Nephron progenitor cell (in vitro differentiated cells): ENCODE measurements around the gene SLC7A7.
"Not testable (repeated sequence)": the region's sequence is repeated elsewhere in the genome, so short reads cannot be mapped to it uniquely, and the experiment has no call there.

Source experiments
- DNase-seq: peaks from one replicate; pipeline ENCODE4 v3.0.0; 2021
- H3K27ac Mint-ChIP-seq: 2 replicates; pipeline ENCODE4 v1.8.0; 2021; ENCODE audit warnings: mild to moderate bottlenecking, moderate library complexity, mixed read lengths
- H3K27me3 Mint-ChIP-seq: 2 replicates; pipeline ENCODE4 v1.8.0; 2021; ENCODE audit warnings: mild to moderate bottlenecking, low read depth, mixed read lengths; ENCODE audit not compliant: poor library complexity
- H3K36me3 Mint-ChIP-seq: 2 replicates; pipeline ENCODE4 v1.8.0; 2021; ENCODE audit warnings: low read depth, mixed read lengths
- H3K4me1 Mint-ChIP-seq: 2 replicates; pipeline ENCODE4 v1.8.0; 2021; ENCODE audit warnings: mixed read lengths
- H3K4me3 Mint-ChIP-seq: 2 replicates; pipeline ENCODE4 v1.8.0; 2021; ENCODE audit warnings: mild to moderate bottlenecking, moderate library complexity, mixed read lengths
- H3K9me3 Mint-ChIP-seq: 2 replicates; pipeline ENCODE4 v1.8.0; 2021; ENCODE audit warnings: mild to moderate bottlenecking, moderate library complexity, mixed read lengths
- TF ChIP-seq, protein P1 (sequence below): fragments of 200-600 bp; sonication (generic); IDR thresholded peaks from 2 replicates; pipeline ENCODE4 v1.5.0; 2021; ENCODE audit warnings: antibody characterized with exemption

SLC7A7 gene

DNA sequence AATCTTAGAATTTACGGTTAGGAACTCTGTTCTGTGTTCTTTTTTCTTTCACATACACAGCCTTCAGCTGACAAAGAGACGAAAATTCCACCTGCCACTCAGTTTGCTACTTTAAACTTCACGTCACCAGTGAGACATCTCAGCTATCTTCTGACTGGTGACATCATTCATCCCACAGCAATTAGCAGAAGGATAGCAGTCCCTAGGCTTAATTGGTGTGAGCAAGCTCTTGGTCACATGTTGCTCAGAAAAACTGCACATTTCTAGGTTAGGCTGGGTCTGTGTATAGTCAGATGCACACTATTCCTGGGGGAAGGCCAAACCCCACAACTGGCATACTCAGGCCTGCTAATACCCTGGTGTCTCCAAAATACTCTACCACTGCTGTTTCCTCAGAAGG, 23.9 kb downstream of the SLC7A7 start:
- peaks cover 21% of the 10 kb centered on the region for H3K4me1 Mint-ChIP-seq
- H3K4me3 Mint-ChIP-seq = no peak overlapping the region
- H3K36me3 Mint-ChIP-seq = no peaks in the 10 kb centered on the region
- peaks cover 4% of the 10 kb centered on the region for H3K9me3 Mint-ChIP-seq
- no peaks in the 10 kb centered on the region for H3K27me3 Mint-ChIP-seq
- no peak for DNase-seq
- TF ChIP-seq, protein P1, sequence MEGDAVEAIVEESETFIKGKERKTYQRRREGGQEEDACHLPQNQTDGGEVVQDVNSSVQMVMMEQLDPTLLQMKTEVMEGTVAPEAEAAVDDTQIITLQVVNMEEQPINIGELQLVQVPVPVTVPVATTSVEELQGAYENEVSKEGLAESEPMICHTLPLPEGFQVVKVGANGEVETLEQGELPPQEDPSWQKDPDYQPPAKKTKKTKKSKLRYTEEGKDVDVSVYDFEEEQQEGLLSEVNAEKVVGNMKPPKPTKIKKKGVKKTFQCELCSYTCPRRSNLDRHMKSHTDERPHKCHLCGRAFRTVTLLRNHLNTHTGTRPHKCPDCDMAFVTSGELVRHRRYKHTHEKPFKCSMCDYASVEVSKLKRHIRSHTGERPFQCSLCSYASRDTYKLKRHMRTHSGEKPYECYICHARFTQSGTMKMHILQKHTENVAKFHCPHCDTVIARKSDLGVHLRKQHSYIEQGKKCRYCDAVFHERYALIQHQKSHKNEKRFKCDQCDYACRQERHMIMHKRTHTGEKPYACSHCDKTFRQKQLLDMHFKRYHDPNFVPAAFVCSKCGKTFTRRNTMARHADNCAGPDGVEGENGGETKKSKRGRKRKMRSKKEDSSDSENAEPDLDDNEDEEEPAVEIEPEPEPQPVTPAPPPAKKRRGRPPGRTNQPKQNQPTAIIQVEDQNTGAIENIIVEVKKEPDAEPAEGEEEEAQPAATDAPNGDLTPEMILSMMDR = no peak
- no peak overlapping the region for H3K27ac Mint-ChIP-seq

DNA sequence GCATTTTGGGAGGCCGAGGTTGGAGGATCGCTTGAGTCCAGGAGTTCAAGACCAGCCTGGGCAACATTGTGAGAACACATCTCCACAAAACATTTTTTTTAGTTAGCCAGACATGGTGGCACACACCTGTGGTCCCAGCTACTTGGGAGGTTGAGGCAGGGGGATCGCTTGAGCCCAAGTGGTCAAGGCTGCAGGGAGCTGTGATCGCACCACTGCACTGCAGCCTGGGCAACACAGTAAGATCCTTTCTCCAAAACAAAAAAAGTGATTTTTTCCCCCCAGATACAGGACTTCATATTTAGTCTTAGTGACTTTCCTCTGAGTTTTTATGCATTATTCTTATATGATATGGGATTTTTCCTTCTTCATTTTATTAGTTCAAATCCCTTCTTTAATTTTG, 28.6 kb downstream of the SLC7A7 start:
- H3K27ac Mint-ChIP-seq = no peak overlapping the region
- DNase-seq = no peak
- TF ChIP-seq, protein P1 = no peak
- H3K4me3 Mint-ChIP-seq = no peak overlapping the region
- peaks cover 3% of the 10 kb centered on the region for H3K27me3 Mint-ChIP-seq
- H3K4me1 Mint-ChIP-seq = peaks cover 2% of the 10 kb centered on the region
- H3K9me3 Mint-ChIP-seq = no peaks in the 10 kb centered on the region
- H3K36me3 Mint-ChIP-seq = no peaks in the 10 kb centered on the region

DNA sequence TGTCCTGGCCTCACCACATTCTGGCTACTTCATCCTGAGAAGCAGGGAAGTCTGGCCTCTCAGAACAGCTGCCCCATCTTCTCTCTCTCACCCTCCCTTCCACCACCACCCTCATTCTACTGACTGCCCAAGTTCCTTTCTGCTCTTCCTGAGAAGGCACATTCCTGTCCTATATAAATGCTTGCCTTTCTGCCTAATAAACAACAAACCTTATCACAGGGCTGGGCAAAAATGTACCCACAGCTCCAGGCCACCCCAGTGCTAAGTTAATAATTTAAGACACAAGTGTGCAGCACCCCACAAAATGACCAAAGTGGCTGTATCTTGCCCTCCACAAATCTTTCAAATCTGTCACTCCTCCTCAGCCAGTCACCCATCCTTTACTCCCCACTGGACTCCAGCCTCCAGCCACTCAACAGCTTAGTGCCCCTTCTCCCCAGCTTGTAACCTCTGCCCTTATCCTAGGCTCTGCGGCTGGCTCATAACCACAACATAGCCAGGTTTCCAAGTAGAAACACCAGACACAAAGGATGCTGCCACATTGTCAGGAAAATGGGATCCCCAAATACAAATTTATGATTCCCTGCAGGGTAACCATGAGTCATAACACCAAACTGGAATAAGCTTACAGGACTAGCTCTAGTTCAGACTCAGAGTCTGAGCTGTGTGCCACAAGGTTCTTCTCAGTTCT, 33.8 kb downstream of the SLC7A7 start:
- TF ChIP-seq, protein P1 = no peak
- DNase-seq = no peak
- no peaks in the 10 kb centered on the region for H3K9me3 Mint-ChIP-seq
- peaks cover 19% of the 10 kb centered on the region for H3K4me1 Mint-ChIP-seq
- peaks cover 3% of the 10 kb centered on the region for H3K27me3 Mint-ChIP-seq
- peak overlapping the region; percentile 84 for H3K27ac Mint-ChIP-seq
- no peak overlapping the region for H3K4me3 Mint-ChIP-seq
- H3K36me3 Mint-ChIP-seq = no peaks in the 10 kb centered on the region

DNA sequence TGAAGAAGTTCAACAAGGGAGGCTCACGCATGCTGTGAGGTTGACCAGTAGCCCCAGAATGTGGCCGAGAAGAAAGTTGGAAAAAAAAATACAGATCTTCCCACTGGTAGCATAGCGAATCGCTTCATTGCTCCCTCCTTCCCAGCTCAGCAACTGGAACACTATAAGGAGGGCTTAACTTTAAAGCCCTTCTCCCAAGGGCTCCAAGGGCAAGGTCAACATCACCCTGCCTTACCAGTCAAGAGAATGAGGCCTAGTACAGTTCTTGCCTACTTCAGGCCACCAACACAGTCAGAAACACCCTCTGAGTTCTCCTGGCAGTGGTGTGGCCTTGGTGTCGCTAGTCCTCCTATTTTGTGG, 34.3 kb downstream of the SLC7A7 start:
- no peaks in the 10 kb centered on the region for H3K36me3 Mint-ChIP-seq
- H3K4me3 Mint-ChIP-seq = no peak overlapping the region
- peak overlapping the region; percentile 84 for H3K27ac Mint-ChIP-seq
- TF ChIP-seq, protein P1 = no peak
- no peaks in the 10 kb centered on the region for H3K9me3 Mint-ChIP-seq
- no peak for DNase-seq
- peaks cover 3% of the 10 kb centered on the region for H3K27me3 Mint-ChIP-seq
- peaks cover 19% of the 10 kb centered on the region for H3K4me1 Mint-ChIP-seq

DNA sequence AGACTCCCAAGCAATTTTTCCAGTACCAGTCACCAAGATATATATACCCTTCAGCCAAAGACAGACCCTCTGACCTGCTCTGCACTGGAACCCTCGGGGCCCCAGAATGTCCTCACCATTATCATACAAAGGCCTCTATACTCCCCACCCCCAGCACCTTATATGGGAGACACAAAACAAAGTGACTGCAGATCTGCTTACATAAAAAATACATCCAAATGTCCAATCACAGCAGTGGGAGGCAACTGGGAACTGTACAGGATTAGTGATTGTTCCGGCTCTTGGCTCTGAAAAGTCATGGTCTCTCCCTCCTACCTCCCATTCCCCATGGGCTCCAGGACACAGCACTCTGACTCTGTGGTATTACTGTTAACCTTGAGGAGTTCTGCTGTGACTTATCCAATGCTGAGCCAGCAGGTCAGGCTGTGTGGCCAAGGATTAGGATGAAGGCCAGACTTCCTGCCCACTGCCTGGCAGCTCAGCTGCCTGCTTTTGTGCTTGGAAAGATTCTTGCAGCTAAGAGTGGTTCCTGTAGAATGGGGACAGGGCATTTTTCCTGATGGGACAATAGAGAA, 35.0 kb downstream of the SLC7A7 start:
- peak overlapping the region; percentile 47 for H3K27ac Mint-ChIP-seq
- H3K9me3 Mint-ChIP-seq = no peaks in the 10 kb centered on the region
- H3K36me3 Mint-ChIP-seq = no peaks in the 10 kb centered on the region
- TF ChIP-seq, protein P1 = no peak
- no peak overlapping the region for H3K4me3 Mint-ChIP-seq
- peaks cover 3% of the 10 kb centered on the region for H3K27me3 Mint-ChIP-seq
- DNase-seq = no peak
- peaks cover 19% of the 10 kb centered on the region for H3K4me1 Mint-ChIP-seq

DNA sequence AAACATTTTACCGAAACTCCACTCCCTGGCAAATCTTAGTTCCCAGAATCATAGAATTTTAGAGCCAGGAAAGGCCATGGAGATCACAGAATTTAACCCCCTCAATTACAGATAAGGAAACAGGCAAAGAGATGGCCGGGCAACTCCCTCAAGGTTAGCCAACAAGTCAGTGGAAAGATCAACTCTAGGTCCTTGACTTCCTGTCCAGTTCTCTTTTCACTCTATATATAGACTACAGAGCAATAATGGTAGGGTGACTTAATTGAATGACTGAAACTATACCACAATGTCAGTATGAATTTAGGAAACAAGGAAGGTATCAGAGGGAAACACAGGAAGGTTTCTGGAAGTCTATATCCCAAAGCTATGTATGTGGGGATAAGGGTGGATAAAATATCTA, 37.2 kb downstream of the SLC7A7 start:
- Mint-ChIP-seq H3K9me3 (no peaks in the 10 kb centered on the region), H3K36me3 (no peaks in the 10 kb centered on the region), H3K27me3 (no peaks in the 10 kb centered on the region), H3K4me3 (no peak overlapping the region), H3K4me1 (peaks cover 19% of the 10 kb centered on the region), H3K27ac (no peak overlapping the region)
- no peak for DNase-seq
- TF ChIP-seq, protein P1 = no peak

DNA sequence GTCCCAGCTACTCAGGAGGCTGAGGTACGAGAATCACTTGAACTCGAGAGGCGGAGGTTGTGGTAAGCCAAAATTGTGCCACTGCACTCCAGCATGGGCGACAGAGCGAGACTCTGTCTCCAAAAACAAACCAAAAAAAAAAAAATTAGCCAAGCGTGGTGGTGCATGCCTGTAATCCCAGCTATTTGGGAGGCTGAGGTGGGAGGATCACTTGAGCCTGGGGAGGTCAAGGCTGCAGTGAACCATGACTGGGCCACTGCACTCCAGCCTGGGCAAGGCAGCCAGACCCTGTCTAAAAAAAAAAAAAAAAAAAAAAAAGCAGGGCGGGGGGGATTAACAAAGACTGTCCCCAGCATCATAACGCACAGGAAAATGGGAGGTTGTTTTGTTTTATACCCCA, 38.4 kb downstream of the SLC7A7 start:
- not testable (repeated sequence) for DNase-seq, H3K27ac Mint-ChIP-seq, H3K27me3 Mint-ChIP-seq, H3K36me3 Mint-ChIP-seq, H3K4me3 Mint-ChIP-seq, H3K9me3 Mint-ChIP-seq
- H3K4me1 Mint-ChIP-seq = peaks cover 19% of the 10 kb centered on the region
